ENCODE measurements around the gene COMMD4.
"Not testable (repeated sequence)": the region's sequence is repeated elsewhere in the genome, so short reads cannot be mapped to it uniquely, and the experiment has no call there.

COMMD4 gene

GRCh38 chr15:75335705-75336355, at the start of gene COMMD4:
COMMD4 (plus strand) TSS chr15:75336063; CDS start chr15:75336090, 27 bp downstream.
- in situ Hi-C loops (cut with MboI; ENCODE audit: low sequenced_read_pairs): loop anchor here (25.0 kb wide), 1 partner anchor 99 kb away; no protein-coding TSS in a partner anchor

- in situ Hi-C loops (cut with MboI; ENCODE audit: low sequenced_read_pairs): not testable (repeated sequence)
Measured at GRCh38 chr15:75293660-75294059, 42.2 kb upstream of the COMMD4 start.

GRCh38 chr15:75298541-75299310, 37.1 kb upstream of the COMMD4 start:
- in situ Hi-C loops (cut with MboI; ENCODE audit: low sequenced_read_pairs): not testable (repeated sequence)

- in situ Hi-C loops (cut with MboI; ENCODE audit: low sequenced_read_pairs): not testable (repeated sequence)
Measured at GRCh38 chr15:75299311-75299688, 36.6 kb upstream of the COMMD4 start.

- in situ Hi-C loops (cut with MboI; ENCODE audit: low sequenced_read_pairs): not testable (repeated sequence)
Measured at GRCh38 chr15:75300026-75300425, 35.8 kb upstream of the COMMD4 start.

- in situ Hi-C loops (cut with MboI; ENCODE audit: low sequenced_read_pairs): no loop called here
Measured at GRCh38 chr15:75302318-75302717, 33.5 kb upstream of the COMMD4 start.

GRCh38 chr15:75302753-75303152, 33.1 kb upstream of the COMMD4 start:
- in situ Hi-C loops (cut with MboI; ENCODE audit: low sequenced_read_pairs): not testable (repeated sequence)

- in situ Hi-C loops (cut with MboI; ENCODE audit: low sequenced_read_pairs): no loop called here
Measured at GRCh38 chr15:75306188-75306587, 29.7 kb upstream of the COMMD4 start.

GRCh38 chr15:75307778-75308390, 28.0 kb upstream of the COMMD4 start:
- in situ Hi-C loops (cut with MboI; ENCODE audit: low sequenced_read_pairs): no loop called here

- in situ Hi-C loops (cut with MboI; ENCODE audit: low sequenced_read_pairs): no loop called here
Measured at GRCh38 chr15:75309711-75310110, 26.2 kb upstream of the COMMD4 start.

GRCh38 chr15:75312548-75312947, 23.3 kb upstream of the COMMD4 start:
- in situ Hi-C loops (cut with MboI; ENCODE audit: low sequenced_read_pairs): not testable (repeated sequence)

- in situ Hi-C loops (cut with MboI; ENCODE audit: low sequenced_read_pairs): no loop called here
Measured at GRCh38 chr15:75313116-75313845, 22.6 kb upstream of the COMMD4 start.

GRCh38 chr15:75314552-75315290, 21.1 kb upstream of the COMMD4 start:
- in situ Hi-C loops (cut with MboI; ENCODE audit: low sequenced_read_pairs): no loop called here

- in situ Hi-C loops (cut with MboI; ENCODE audit: low sequenced_read_pairs): not testable (repeated sequence)
Measured at GRCh38 chr15:75319231-75319897, 16.5 kb upstream of the COMMD4 start.

GRCh38 chr15:75321711-75322110, 14.2 kb upstream of the COMMD4 start:
- in situ Hi-C loops (cut with MboI; ENCODE audit: low sequenced_read_pairs): no loop called here

- in situ Hi-C loops (cut with MboI; ENCODE audit: low sequenced_read_pairs): loop anchor here (25.0 kb wide), 1 partner anchor 89 kb away; no protein-coding TSS in a partner anchor
Measured at GRCh38 chr15:75325922-75326321, 9.9 kb upstream of the COMMD4 start.

GRCh38 chr15:75327005-75327404, 8.9 kb upstream of the COMMD4 start:
- in situ Hi-C loops (cut with MboI; ENCODE audit: low sequenced_read_pairs): loop anchor here (25.0 kb wide), 1 partner anchor 90 kb away; no protein-coding TSS in a partner anchor

- in situ Hi-C loops (cut with MboI; ENCODE audit: low sequenced_read_pairs): loop anchor here (25.0 kb wide), 1 partner anchor 90 kb away; no protein-coding TSS in a partner anchor
Measured at GRCh38 chr15:75327491-75327890, 8.4 kb upstream of the COMMD4 start.

GRCh38 chr15:75328493-75329314, 7.2 kb upstream of the COMMD4 start:
- in situ Hi-C loops (cut with MboI; ENCODE audit: low sequenced_read_pairs): loop anchor here (25.0 kb wide), 1 partner anchor 91 kb away; no protein-coding TSS in a partner anchor

All from HL-60/S4 treated with phorbol 12-myristate 13-acetate at 8.2 ng/mL for 4 days and 3 days (cell line).